DOHH2 (cell line): Measurements from ENCODE around the gene MACIR.

Source experiments
- CTCF ChIP-seq: fragments of 200-600 bp; sonication (generic); IDR thresholded peaks from one replicate; pipeline ENCODE4 v1.5.1; 2014; ENCODE audit warnings: antibody characterized with exemption, mild to moderate bottlenecking, low read depth, low read length; ENCODE audit not compliant: poor library complexity, severe bottlenecking
- EZH2phosphoT487 ChIP-seq: fragments of 200-600 bp; sonication (generic); IDR thresholded peaks from 2 replicates; pipeline ENCODE4 v1.6.1; 2017; ENCODE audit warnings: borderline replicate concordance, mild to moderate bottlenecking, antibody characterized with exemption, low read length, moderate library complexity, mixed read lengths

DNA sequence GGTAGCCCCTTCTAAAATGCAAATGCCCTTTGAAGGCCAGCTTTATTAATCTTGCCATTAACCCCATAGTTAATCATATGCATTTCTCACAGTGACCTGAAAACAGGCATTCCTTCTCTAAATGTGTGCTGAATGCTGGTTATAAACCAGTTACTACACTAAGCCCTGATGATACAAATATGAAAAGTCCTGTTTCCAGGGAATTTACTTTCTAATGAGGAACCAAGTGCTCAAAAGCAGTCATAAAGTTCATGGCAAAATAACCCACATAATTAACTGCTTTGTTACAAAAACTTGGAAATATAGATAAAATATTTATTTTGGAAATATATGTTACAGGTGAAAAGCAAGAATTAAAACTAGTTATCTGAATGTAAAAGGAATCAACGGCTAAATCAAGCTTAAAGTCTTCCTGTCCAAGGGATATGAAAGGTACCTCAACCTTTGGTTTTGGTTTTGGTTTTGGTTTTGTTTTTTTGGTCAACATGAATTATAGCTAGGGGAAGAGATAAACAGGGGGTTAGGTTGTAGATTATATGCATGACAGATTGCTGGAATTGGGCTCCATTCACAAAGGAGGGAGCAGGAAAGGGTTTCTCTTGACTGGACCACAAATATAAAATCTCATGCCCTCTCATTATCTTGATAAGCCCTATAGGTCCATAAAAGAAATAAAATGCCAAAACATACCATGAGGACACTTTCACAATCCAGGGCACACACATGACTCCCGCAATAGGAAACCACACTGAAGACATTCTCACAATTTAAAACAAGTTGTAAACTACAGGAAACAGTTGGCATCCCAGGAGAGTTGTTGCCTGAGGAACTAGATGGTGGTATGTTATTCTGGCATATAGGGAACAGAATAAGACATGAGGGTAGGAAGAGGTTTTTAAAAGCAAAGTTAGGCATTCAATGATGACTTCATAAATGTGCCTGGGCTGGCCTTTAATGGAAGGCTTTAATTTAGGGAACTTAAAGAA, 46.7 kb upstream of the MACIR start:
- TF ChIP-seq CTCF (no peak), EZH2phosphoT487 (no peak)
